Vagina (tissue), 2 donors: ENCODE measurements around the gene PTPA. TPM values are rescaled to one million over a fixed set of nuclear protein-coding genes. Genes with fewer than 3 reads are reported as not detected.

Experiments
- DNase-seq, 2 donors: peaks; one replicate each; pipeline ENCODE4 v3.0.0-alpha.2; 2017; ENCODE audit errors: extremely low spot score in 2 of 2
- H3K27ac ChIP-seq: fragments of 200-600 bp; sonication (generic); one replicate; pipeline ENCODE4 v1.5.1; 2019
- H3K27me3 ChIP-seq: fragments of 200-600 bp; sonication (generic); one replicate; pipeline ENCODE4 v1.5.1; 2019
- H3K36me3 ChIP-seq, 2 donors: fragments of 200-600 bp; sonication (generic); one replicate each; pipeline ENCODE4 v1.5.1; 2017 to 2019
- H3K4me1 ChIP-seq: fragments of 200-600 bp; sonication (generic); one replicate; pipeline ENCODE4 v1.5.1; 2019
- H3K4me3 ChIP-seq, 2 donors: fragments of 200-600 bp; sonication (generic); 1 replicate in 1 of 2; 2 replicates in 1 of 2; pipeline ENCODE4 v1.5.1; 2016 to 2019
- H3K9me3 ChIP-seq: fragments of 200-600 bp; sonication (generic); one replicate; pipeline ENCODE4 v1.5.1; 2019
- POLR2A ChIP-seq, 2 donors: fragments of 450-650 bp; IDR thresholded peaks; one replicate each; pipeline ENCODE4 v1.6.1; 2017; ENCODE audit warnings: antibody characterized with exemption in 2 of 2, mild to moderate bottlenecking in 2 of 2, moderate library complexity in 2 of 2
- POLR2AphosphoS5 ChIP-seq, 2 donors: sonication (generic); formaldehyde crosslinking; IDR thresholded peaks; one replicate each; pipeline ENCODE4 v1.9.0; 2017; ENCODE audit warnings: antibody characterized with exemption in 2 of 2, mild to moderate bottlenecking in 2 of 2, low read depth in 1 of 2; ENCODE audit not compliant: insufficient read depth in 1 of 2
- intact Hi-C: fragments of 100-400 bp; cut with DNase I; formaldehyde crosslinking; loops from one replicate; pipeline ENCODE4 v1.15.1; 2023
- total RNA-seq: library from RNA; depleted of rRNA; stranded (reverse); fragments of >200 nt; gene quantifications from one replicate; pipeline ENCODE4 v1.2.3, GENCODE V29; 2016
- TF ChIP-seq, protein P1 (sequence below), 3 experiments: fragments of 450-650 bp in 2 of 3; fragments of 200-600 bp in 1 of 3; sonication (generic) in 1 of 3; IDR thresholded peaks; one replicate each; pipeline ENCODE4 v1.5.1; 2017 to 2019; ENCODE audit warnings: antibody characterized with exemption in 3 of 3, mild to moderate bottlenecking in 2 of 3, moderate library complexity in 2 of 3

The PTPA gene
- total RNA-seq, 1 donor from 2014 or later = 46.2 TPM

DNA sequence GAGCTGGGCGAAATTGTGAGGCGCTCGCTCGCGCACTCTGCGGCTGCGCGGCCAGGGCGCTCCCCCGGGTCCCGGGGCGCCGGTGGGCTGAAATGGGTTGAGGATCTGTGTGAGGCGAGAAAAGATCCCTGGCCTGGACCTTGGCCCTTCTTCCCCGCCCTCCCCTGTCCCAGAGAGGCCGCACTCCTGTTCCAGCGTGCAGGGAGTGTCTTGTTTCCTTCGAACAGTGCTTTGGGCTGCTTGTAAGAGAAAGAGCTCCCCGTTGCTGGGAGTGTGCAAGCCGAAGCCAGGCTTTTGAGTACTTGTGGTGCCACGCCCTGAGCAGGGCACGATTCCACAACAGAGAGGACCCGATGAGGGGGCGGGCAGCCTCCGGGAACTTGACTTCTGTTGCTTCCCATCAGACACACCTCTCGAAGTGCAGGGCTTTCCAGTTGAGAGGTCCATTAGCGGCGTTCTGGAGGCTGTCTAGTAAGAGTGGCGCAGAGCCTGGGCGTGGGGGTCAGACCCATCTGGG is 29.8 kb upstream of the PTPA start:
- Histone ChIP-seq H3K36me3 (peaks cover 0 to 3% of the 10 kb centered on the region in 2 donors), H3K4me1 (peaks cover 18% of the 10 kb centered on the region), H3K9me3 (no peaks in the 10 kb centered on the region), H3K4me3 (peak overlapping the region; percentile 55 to 85), H3K27ac (peak overlapping the region; percentile 78), H3K27me3 (no peaks in the 10 kb centered on the region)
- DNase-seq = no peak
- intact Hi-C loops = no loop called here
- TF ChIP-seq POLR2A (IDR thresholded peaks at IDR 0.05) (no peak), POLR2AphosphoS5 (IDR thresholded peaks at IDR 0.05; ENCODE audit: insufficient read depth in 1 of 2, low read depth in 1 of 2) (no peak)
- TF ChIP-seq, protein P1, sequence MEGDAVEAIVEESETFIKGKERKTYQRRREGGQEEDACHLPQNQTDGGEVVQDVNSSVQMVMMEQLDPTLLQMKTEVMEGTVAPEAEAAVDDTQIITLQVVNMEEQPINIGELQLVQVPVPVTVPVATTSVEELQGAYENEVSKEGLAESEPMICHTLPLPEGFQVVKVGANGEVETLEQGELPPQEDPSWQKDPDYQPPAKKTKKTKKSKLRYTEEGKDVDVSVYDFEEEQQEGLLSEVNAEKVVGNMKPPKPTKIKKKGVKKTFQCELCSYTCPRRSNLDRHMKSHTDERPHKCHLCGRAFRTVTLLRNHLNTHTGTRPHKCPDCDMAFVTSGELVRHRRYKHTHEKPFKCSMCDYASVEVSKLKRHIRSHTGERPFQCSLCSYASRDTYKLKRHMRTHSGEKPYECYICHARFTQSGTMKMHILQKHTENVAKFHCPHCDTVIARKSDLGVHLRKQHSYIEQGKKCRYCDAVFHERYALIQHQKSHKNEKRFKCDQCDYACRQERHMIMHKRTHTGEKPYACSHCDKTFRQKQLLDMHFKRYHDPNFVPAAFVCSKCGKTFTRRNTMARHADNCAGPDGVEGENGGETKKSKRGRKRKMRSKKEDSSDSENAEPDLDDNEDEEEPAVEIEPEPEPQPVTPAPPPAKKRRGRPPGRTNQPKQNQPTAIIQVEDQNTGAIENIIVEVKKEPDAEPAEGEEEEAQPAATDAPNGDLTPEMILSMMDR (IDR thresholded peaks at IDR 0.05) = no peak

DNA sequence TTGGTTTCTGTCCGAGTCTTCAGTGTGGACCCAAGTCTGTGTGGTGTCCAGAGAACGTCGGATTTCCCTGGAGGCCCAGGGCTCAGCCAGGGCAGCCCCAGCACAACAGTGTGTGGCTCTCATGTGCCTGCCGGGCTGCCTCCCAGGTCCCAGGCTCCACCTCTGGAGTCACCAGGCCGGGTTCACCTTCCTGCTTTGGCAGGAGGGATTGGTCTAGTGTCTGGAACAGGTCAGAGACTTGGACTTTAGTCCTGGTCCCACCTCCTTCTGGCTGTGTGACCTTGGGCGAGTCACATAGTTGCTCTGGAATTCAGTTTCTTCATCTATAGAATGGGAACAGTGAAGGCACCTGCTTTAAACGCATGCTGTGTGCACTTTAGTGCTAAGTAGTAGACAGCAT is 27.1 kb upstream of the PTPA start:
- no peaks in the 10 kb centered on the region for H3K9me3 ChIP-seq
- no peak overlapping the region for H3K4me3 ChIP-seq
- TF ChIP-seq POLR2A (IDR thresholded peaks at IDR 0.05) (no peak), POLR2AphosphoS5 (IDR thresholded peaks at IDR 0.05; ENCODE audit: insufficient read depth in 1 of 2, low read depth in 1 of 2) (no peak)
- TF ChIP-seq, protein P1 (IDR thresholded peaks at IDR 0.05) = no peak
- peaks cover 0 to 16% of the 10 kb centered on the region in 2 donors for H3K36me3 ChIP-seq
- no peak overlapping the region for H3K27ac ChIP-seq
- intact Hi-C loops = no loop called here
- H3K4me1 ChIP-seq = peaks cover 18% of the 10 kb centered on the region
- DNase-seq = no peak
- no peaks in the 10 kb centered on the region for H3K27me3 ChIP-seq

DNA sequence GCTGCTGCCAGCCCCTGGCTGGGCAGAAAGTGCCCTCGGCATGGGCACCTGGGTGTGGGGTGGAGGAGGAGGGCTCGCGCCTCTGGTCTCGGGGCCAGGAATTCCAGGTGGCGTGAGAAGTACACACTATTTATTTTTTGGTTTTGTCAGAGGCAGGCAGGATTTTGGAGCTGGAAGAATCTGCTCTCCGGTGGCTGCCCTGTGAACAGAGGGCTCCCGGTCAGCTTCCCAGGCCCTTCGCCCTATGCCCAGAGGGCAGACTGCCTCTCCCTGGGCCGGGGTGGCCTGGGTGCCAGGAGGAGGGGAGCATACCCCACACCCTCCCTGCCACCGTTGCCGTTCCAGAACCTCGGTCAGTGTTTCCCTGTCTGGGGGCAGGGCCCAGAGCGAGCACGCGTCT is 22.0 kb upstream of the PTPA start:
- no peak overlapping the region for H3K4me3 ChIP-seq
- H3K27ac ChIP-seq = no peak overlapping the region
- no peaks in the 10 kb centered on the region for H3K9me3 ChIP-seq
- H3K36me3 ChIP-seq = peaks cover 0 to 24% of the 10 kb centered on the region in 2 donors
- DNase-seq = no peak
- TF ChIP-seq POLR2A (IDR thresholded peaks at IDR 0.05) (no peak), POLR2AphosphoS5 (IDR thresholded peaks at IDR 0.05; ENCODE audit: insufficient read depth in 1 of 2, low read depth in 1 of 2) (no peak)
- TF ChIP-seq, protein P1 (IDR thresholded peaks at IDR 0.05) = no peak
- no peaks in the 10 kb centered on the region for H3K27me3 ChIP-seq
- intact Hi-C loops = no loop called here
- H3K4me1 ChIP-seq = no peaks in the 10 kb centered on the region

DNA sequence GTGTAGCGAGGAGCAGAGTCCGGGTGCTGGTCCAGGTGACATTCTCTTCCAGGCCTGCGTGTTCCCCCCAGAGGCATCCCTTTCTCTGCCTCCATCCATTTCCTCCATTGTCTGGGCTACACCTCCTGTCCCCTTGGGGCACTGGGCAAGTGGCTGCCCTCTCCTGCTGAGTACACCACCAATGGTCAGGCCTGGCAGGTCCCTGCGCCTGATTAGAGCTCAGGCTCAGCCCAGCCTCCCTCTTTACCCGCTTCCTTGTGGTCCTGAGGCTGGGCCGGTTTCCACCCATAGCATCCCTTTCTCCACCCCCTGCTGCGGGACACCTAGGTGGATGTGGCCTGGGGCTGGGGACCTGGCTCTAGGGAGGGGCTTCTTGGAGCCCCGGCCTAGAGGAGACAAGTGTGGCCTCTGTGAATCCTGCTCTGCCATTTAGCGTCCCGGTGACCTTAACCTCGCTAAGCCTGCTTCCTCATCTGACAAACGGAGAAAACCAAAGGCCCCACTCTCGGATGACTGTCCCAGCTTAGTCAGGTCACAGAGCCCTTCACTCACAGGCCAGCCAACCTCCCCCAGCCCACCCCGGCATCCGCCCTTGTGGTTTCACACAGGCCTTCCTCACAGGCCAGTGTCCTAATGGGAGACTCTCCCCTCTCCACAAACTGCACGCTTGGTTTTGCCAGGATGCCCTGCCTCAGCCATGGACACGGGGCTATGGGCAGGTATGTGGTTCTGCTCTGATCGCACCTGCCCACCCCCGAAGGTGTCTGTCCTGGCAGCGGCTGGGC is 17.4 kb upstream of the PTPA start:
- intact Hi-C loops = no loop called here
- peaks cover 0 to 30% of the 10 kb centered on the region in 2 donors for H3K36me3 ChIP-seq
- no peaks in the 10 kb centered on the region for H3K9me3 ChIP-seq

More for the DNA sequence above, 17.4 kb upstream of the PTPA start:
- Histone ChIP-seq H3K27ac (no peak overlapping the region), H3K4me1 (no peaks in the 10 kb centered on the region), H3K27me3 (no peaks in the 10 kb centered on the region), H3K4me3 (no peak overlapping the region)
- no peak for DNase-seq
- TF ChIP-seq POLR2AphosphoS5 (IDR thresholded peaks at IDR 0.05; ENCODE audit: insufficient read depth in 1 of 2, low read depth in 1 of 2) (no peak), POLR2A (IDR thresholded peaks at IDR 0.05) (no peak)
- TF ChIP-seq, protein P1 (IDR thresholded peaks at IDR 0.05) = no peak
